Measurements from ENCODE around the gene USPL1. TPM values are rescaled to one million over a fixed set of nuclear protein-coding genes. Genes with fewer than 3 reads are reported as not detected.
"Not testable (repeated sequence)": the region's sequence is repeated elsewhere in the genome, so short reads cannot be mapped to it uniquely, and the experiment has no call there.

Gene USPL1
- total RNA-seq, 2 donors from 2014 or later, result 18.6 to 25.6 TPM

GRCh38 chr13:30600496-30600895, 17.2 kb upstream of the USPL1 start:
- no peaks in the 10 kb centered on the region for H3K36me3 Mint-ChIP-seq
- ATAC-seq (no peak), DNase-seq (ENCODE audit: low spot score) (no peak)
- no peaks in the 10 kb centered on the region for H3K9me3 Mint-ChIP-seq
- H3K4me1 Mint-ChIP-seq (ENCODE audit: low read depth in 2 of 2), result peaks cover 0 to 8% of the 10 kb centered on the region in 2 donors
- no peak overlapping the region for H3K4me3 Mint-ChIP-seq
- peaks cover 0 to 4% of the 10 kb centered on the region in 2 donors for H3K27me3 Mint-ChIP-seq
- no peak overlapping the region for H3K27ac Mint-ChIP-seq

GRCh38 chr13:30601836-30602235, 15.9 kb upstream of the USPL1 start:
- Mint-ChIP-seq H3K9me3 (no peaks in the 10 kb centered on the region), H3K27ac (no peak overlapping the region), H3K4me3 (no peak overlapping the region), H3K27me3 (peaks cover 0 to 4% of the 10 kb centered on the region in 2 donors), H3K4me1 (ENCODE audit: low read depth in 2 of 2) (peaks cover 0 to 8% of the 10 kb centered on the region in 2 donors), H3K36me3 (no peaks in the 10 kb centered on the region)
- ATAC-seq, result no peak
- no peak for DNase-seq (ENCODE audit: low spot score)

GRCh38 chr13:30605052-30605451, 12.7 kb upstream of the USPL1 start:
- DNase-seq (ENCODE audit: low spot score) (no peak), ATAC-seq (no peak)
- Mint-ChIP-seq H3K4me3 (no peak overlapping the region), H3K27me3 (peaks cover 0 to 4% of the 10 kb centered on the region in 2 donors), H3K27ac (no peak overlapping the region), H3K36me3 (no peaks in the 10 kb centered on the region), H3K9me3 (no peaks in the 10 kb centered on the region), H3K4me1 (ENCODE audit: low read depth in 2 of 2) (peaks cover 5 to 15% of the 10 kb centered on the region in 2 donors)

- peaks cover 5 to 15% of the 10 kb centered on the region in 2 donors for H3K4me1 Mint-ChIP-seq (ENCODE audit: low read depth in 2 of 2)
- not testable (repeated sequence) for H3K9me3 Mint-ChIP-seq; H3K36me3 Mint-ChIP-seq; H3K27ac Mint-ChIP-seq; ATAC-seq; H3K4me3 Mint-ChIP-seq; DNase-seq (ENCODE audit: low spot score); H3K27me3 Mint-ChIP-seq
Measured at GRCh38 chr13:30607186-30607585, 10.5 kb upstream of the USPL1 start.

GRCh38 chr13:30607908-30608307, 9.8 kb upstream of the USPL1 start:
- H3K4me3 Mint-ChIP-seq, result no peak overlapping the region

GRCh38 chr13:30608364-30608763, 9.4 kb upstream of the USPL1 start:
- Mint-ChIP-seq H3K4me3 (no peak overlapping the region), H3K27me3 (peaks cover 0 to 4% of the 10 kb centered on the region in 2 donors), H3K9me3 (no peaks in the 10 kb centered on the region), H3K36me3 (no peaks in the 10 kb centered on the region), H3K4me1 (ENCODE audit: low read depth in 2 of 2) (peaks cover 5 to 10% of the 10 kb centered on the region in 2 donors), H3K27ac (no peak overlapping the region)
- no peak for ATAC-seq
- no peak for DNase-seq (ENCODE audit: low spot score)

More at GRCh38 chr13:30607908-30608307, 9.8 kb upstream of the USPL1 start:
- Mint-ChIP-seq H3K9me3 (no peaks in the 10 kb centered on the region), H3K36me3 (no peaks in the 10 kb centered on the region), H3K27ac (no peak overlapping the region), H3K4me1 (ENCODE audit: low read depth in 2 of 2) (peaks cover 5 to 12% of the 10 kb centered on the region in 2 donors), H3K27me3 (peaks cover 0 to 4% of the 10 kb centered on the region in 2 donors)
- peak; percentile 79 for DNase-seq (ENCODE audit: low spot score)
- ATAC-seq, result peak; percentile 91 to 92

- no peak overlapping the region for H3K4me3 Mint-ChIP-seq
- no peak overlapping the region for H3K27ac Mint-ChIP-seq
- H3K27me3 Mint-ChIP-seq, result no peaks in the 10 kb centered on the region
- no peak for DNase-seq (ENCODE audit: low spot score)
- H3K4me1 Mint-ChIP-seq (ENCODE audit: low read depth in 2 of 2), result peaks cover 5 to 7% of the 10 kb centered on the region in 2 donors
- H3K9me3 Mint-ChIP-seq, result no peaks in the 10 kb centered on the region
- no peaks in the 10 kb centered on the region for H3K36me3 Mint-ChIP-seq
- no peak for ATAC-seq
Measured at GRCh38 chr13:30610311-30610710, 7.4 kb upstream of the USPL1 start.

GRCh38 chr13:30615481-30615865, 2.2 kb upstream of the USPL1 start:
- Mint-ChIP-seq H3K27ac (no peak overlapping the region), H3K9me3 (no peaks in the 10 kb centered on the region), H3K36me3 (no peaks in the 10 kb centered on the region), H3K4me1 (ENCODE audit: low read depth in 2 of 2) (peaks cover 8 to 11% of the 10 kb centered on the region in 2 donors), H3K4me3 (no peak overlapping the region), H3K27me3 (no peaks in the 10 kb centered on the region)
- ATAC-seq, result no peak
- no peak for DNase-seq (ENCODE audit: low spot score)

GRCh38 chr13:30615866-30616541, 1.7 kb upstream of the USPL1 start:
- DNase-seq (ENCODE audit: low spot score), result no peak
- no peaks in the 10 kb centered on the region for H3K36me3 Mint-ChIP-seq
- H3K9me3 Mint-ChIP-seq, result no peaks in the 10 kb centered on the region
- ATAC-seq, result no peak
- no peak overlapping the region for H3K4me3 Mint-ChIP-seq
- no peaks in the 10 kb centered on the region for H3K27me3 Mint-ChIP-seq
- H3K4me1 Mint-ChIP-seq (ENCODE audit: low read depth in 2 of 2), result peaks cover 8 to 11% of the 10 kb centered on the region in 2 donors
- no peak overlapping the region for H3K27ac Mint-ChIP-seq

GRCh38 chr13:30616927-30617314, 799 bp upstream of the USPL1 start:
- no peaks in the 10 kb centered on the region for H3K27me3 Mint-ChIP-seq

GRCh38 chr13:30618186-30618929, 638 bp downstream of the USPL1 start:
- ATAC-seq, result no peak
- Mint-ChIP-seq H3K4me3 (no peak overlapping the region), H3K4me1 (ENCODE audit: low read depth in 2 of 2) (peaks cover 13 to 15% of the 10 kb centered on the region in 2 donors), H3K27ac (no peak overlapping the region), H3K36me3 (peaks cover 5% of the 10 kb centered on the region), H3K27me3 (no peaks in the 10 kb centered on the region), H3K9me3 (no peaks in the 10 kb centered on the region)
- DNase-seq (ENCODE audit: low spot score), result no peak

More at GRCh38 chr13:30616927-30617314, 799 bp upstream of the USPL1 start:
- H3K36me3 Mint-ChIP-seq, result no peaks in the 10 kb centered on the region
- H3K4me3 Mint-ChIP-seq, result no peak overlapping the region
- H3K9me3 Mint-ChIP-seq, result no peaks in the 10 kb centered on the region
- DNase-seq (ENCODE audit: low spot score) (peak; percentile 69), ATAC-seq (peak; percentile 36 to 41)
- peaks cover 8 to 11% of the 10 kb centered on the region in 2 donors for H3K4me1 Mint-ChIP-seq (ENCODE audit: low read depth in 2 of 2)
- H3K27ac Mint-ChIP-seq, result no peak overlapping the region

GRCh38 chr13:30618930-30619279, 1.2 kb downstream of the USPL1 start:
- H3K9me3 Mint-ChIP-seq, result no peaks in the 10 kb centered on the region
- H3K27me3 Mint-ChIP-seq, result no peaks in the 10 kb centered on the region
- no peak for ATAC-seq
- H3K4me3 Mint-ChIP-seq, result no peak overlapping the region
- DNase-seq (ENCODE audit: low spot score), result no peak
- no peak overlapping the region for H3K27ac Mint-ChIP-seq
- peaks cover 15 to 17% of the 10 kb centered on the region in 2 donors for H3K4me1 Mint-ChIP-seq (ENCODE audit: low read depth in 2 of 2)
- H3K36me3 Mint-ChIP-seq, result peaks cover 7% of the 10 kb centered on the region

GRCh38 chr13:30619731-30620130, 2.0 kb downstream of the USPL1 start:
- Mint-ChIP-seq H3K27me3 (no peaks in the 10 kb centered on the region), H3K4me1 (ENCODE audit: low read depth in 2 of 2) (peaks cover 16 to 19% of the 10 kb centered on the region in 2 donors), H3K9me3 (no peaks in the 10 kb centered on the region), H3K36me3 (peaks cover 9% of the 10 kb centered on the region), H3K27ac (no peak overlapping the region), H3K4me3 (no peak overlapping the region)
- ATAC-seq, result no peak
- no peak for DNase-seq (ENCODE audit: low spot score)

GRCh38 chr13:30620941-30621340, 3.2 kb downstream of the USPL1 start:
- Mint-ChIP-seq H3K4me3 (no peak overlapping the region), H3K27me3 (no peaks in the 10 kb centered on the region), H3K9me3 (no peaks in the 10 kb centered on the region), H3K36me3 (peaks cover 14% of the 10 kb centered on the region), H3K27ac (no peak overlapping the region), H3K4me1 (ENCODE audit: low read depth in 2 of 2) (peaks cover 17% of the 10 kb centered on the region in 2 donors)
- ATAC-seq (no peak), DNase-seq (ENCODE audit: low spot score) (no peak)

All from natural killer cell treated with Interleukin-12 subunit alpha and Interleukin-12 subunit beta and Interleukin-15 and Interleukin-18, amount 100 ng/mL, for 72 hours (primary cell).